ENCODE results near the gene SFMBT2. TPM values are rescaled to one million over a fixed set of nuclear protein-coding genes. Genes with fewer than 3 reads are reported as not detected.

The SFMBT2 gene
- total and polyA plus RNA-seq, 10 of the 15 experiments (the other 5 are each of a cell fraction or from before 2014, with no cell fraction given) = 2.8 to 29.6 (median 15.1) TPM

DNA sequence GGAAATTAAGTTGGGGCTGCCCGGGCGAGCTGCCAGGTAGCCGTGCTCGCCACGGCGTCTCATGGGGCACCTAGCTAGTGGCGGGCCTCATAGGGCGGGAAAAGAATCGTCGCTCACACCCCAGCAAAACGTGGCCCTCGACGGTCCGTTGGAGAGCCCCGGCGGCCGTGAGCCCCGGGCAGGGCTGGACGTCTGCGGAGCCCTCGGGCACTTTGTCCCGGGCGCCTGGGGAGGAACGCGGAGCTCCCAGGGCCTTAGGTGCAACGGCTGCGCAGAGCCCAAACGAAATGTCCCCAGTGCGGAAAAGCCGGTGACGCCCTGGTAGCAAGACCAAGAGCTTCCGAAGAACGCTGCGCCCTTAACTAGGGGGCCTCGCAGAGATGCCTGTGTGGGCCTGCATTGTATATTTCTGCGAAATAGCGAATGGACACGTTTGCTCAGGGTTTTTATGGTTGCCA lies 866 bp upstream of the SFMBT2 start:
- SMC1A ChIA-PET (ENCODE audit: uncharacterized antibody, unreplicated experiment) = interaction anchor here (0.8 to 4.0 kb wide), 8 partner anchors 9 to 492 kb away, joined by 3 to 23 read pairs (median 4); no protein-coding TSS in a partner anchor
- ATAC-seq = no peak
- no peak for DNase-seq (ENCODE audit: low read depth, low spot score)
- peak overlapping the region; percentile 86 for H3K27ac ChIP-seq (ENCODE audit: control insufficient read depth, insufficient read depth)
- intact Hi-C loops (cut with micrococcal nuclease; ENCODE audit: unreplicated experiment) = loop anchor here (2.0 to 5.0 kb wide), 2 partner anchors 111 to 291 kb away; no protein-coding TSS in a partner anchor
- H3K4me1 ChIP-seq (ENCODE audit: control insufficient read depth, insufficient read depth, low read length) = peaks cover 15% of the 10 kb centered on the region
- peaks cover 46% of the 10 kb centered on the region for H3K79me2 ChIP-seq (ENCODE audit: control insufficient read depth, insufficient read depth, low read length)
- in situ Hi-C loops (cut with MboI) = loop anchor here (25.0 kb wide), 1 partner anchor 749 kb away; no protein-coding TSS in a partner anchor
- POLR2A ChIA-PET = interaction anchor here (0.9 to 4.4 kb wide), 2 partner anchors 8 to 109 kb away, joined by 3 to 23 read pairs; no protein-coding TSS in a partner anchor
- TF ChIP-seq, protein P1, sequence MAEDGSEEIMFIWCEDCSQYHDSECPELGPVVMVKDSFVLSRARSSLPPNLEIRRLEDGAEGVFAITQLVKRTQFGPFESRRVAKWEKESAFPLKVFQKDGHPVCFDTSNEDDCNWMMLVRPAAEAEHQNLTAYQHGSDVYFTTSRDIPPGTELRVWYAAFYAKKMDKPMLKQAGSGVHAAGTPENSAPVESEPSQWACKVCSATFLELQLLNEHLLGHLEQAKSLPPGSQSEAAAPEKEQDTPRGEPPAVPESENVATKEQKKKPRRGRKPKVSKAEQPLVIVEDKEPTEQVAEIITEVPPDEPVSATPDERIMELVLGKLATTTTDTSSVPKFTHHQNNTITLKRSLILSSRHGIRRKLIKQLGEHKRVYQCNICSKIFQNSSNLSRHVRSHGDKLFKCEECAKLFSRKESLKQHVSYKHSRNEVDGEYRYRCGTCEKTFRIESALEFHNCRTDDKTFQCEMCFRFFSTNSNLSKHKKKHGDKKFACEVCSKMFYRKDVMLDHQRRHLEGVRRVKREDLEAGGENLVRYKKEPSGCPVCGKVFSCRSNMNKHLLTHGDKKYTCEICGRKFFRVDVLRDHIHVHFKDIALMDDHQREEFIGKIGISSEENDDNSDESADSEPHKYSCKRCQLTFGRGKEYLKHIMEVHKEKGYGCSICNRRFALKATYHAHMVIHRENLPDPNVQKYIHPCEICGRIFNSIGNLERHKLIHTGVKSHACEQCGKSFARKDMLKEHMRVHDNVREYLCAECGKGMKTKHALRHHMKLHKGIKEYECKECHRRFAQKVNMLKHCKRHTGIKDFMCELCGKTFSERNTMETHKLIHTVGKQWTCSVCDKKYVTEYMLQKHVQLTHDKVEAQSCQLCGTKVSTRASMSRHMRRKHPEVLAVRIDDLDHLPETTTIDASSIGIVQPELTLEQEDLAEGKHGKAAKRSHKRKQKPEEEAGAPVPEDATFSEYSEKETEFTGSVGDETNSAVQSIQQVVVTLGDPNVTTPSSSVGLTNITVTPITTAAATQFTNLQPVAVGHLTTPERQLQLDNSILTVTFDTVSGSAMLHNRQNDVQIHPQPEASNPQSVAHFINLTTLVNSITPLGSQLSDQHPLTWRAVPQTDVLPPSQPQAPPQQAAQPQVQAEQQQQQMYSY (CRISPR knock-in tag; IDR thresholded peaks at IDR 0.05) = no peak
- no peak for TF ChIP-seq MEF2B (IDR thresholded peaks at IDR 0.05; ENCODE audit: partially characterized antibody, poor library complexity, severe bottlenecking)
- TF ChIP-seq NRF1 (conservative IDR thresholded peaks at IDR 0.05; ENCODE audit: low read depth, low read length) = no peak
- no peak for TF ChIP-seq EGR1 (IDR thresholded peaks at IDR 0.05; ENCODE audit: borderline replicate concordance in 1 of 2, low read depth in 2 of 2, low read length in 2 of 2)
- no peak; the same call in 1 of the 2 replicates for TF ChIP-seq POLR2A (IDR thresholded peaks at IDR 0.05; ENCODE audit: low read depth, low read length)
- 23% methylated on average over 38 of the region's 38 CpGs for WGBS (ENCODE audit: insufficient coverage, insufficient replicate concordance, low lambda C conversion rate, missing lambda C conversion rate)
- peak overlapping the region; percentile 96 for H2AFZ ChIP-seq (ENCODE audit: control insufficient read depth, low read depth, low read length)
- H3K27me3 ChIP-seq (replicated peaks in 1 of 2; ENCODE audit: control insufficient read depth in 2 of 2, insufficient read depth in 2 of 2, low read length in 1 of 2) = no peaks in the 10 kb centered on the region
- FAIRE-seq = no peak
- no peaks in the 10 kb centered on the region for H4K20me1 ChIP-seq (ENCODE audit: control insufficient read depth, insufficient read depth)
- no peaks in the 10 kb centered on the region for H3K36me3 ChIP-seq (ENCODE audit: control insufficient read depth in 2 of 2, insufficient read depth in 2 of 2, low read length in 1 of 2)
- CTCF ChIA-PET = interaction anchor here (0.8 to 3.1 kb wide), 9 partner anchors 9 to 741 kb away, joined by 3 to 14 read pairs (median 3); no protein-coding TSS in a partner anchor
- no TSS peak for BruUV-seq (replicated peaks)
- H3K9me3 ChIP-seq (replicated peaks; ENCODE audit: control insufficient read depth, insufficient read depth, low read length) = no peaks in the 10 kb centered on the region
- RAD21 ChIA-PET (ENCODE audit: unreplicated experiment) = interaction anchor here (0.7 to 3.6 kb wide), 15 partner anchors 8 to 494 kb away, joined by 3 to 14 read pairs (median 6); no protein-coding TSS in a partner anchor
- peak overlapping the region; percentile 100 for H3K4me2 ChIP-seq (ENCODE audit: control insufficient read depth, insufficient read depth)
- H3K9ac ChIP-seq (ENCODE audit: control insufficient read depth, insufficient read depth, low read length) = peak overlapping the region; percentile 89
- peak overlapping the region; percentile 100 for H3K4me3 ChIP-seq
